ENCODE data around the gene AKR1C4. TPM values are rescaled to one million over a fixed set of nuclear protein-coding genes. Genes with fewer than 3 reads are reported as not detected.

Gene AKR1C4
- 0.27 to 0.50 TPM (median 0.32 TPM) in 4 of 5 replicates, not detected in the other for total RNA-seq (2022; extraction: Qiagen RNA extraction; ENCODE audit: low read depth)

DNA sequence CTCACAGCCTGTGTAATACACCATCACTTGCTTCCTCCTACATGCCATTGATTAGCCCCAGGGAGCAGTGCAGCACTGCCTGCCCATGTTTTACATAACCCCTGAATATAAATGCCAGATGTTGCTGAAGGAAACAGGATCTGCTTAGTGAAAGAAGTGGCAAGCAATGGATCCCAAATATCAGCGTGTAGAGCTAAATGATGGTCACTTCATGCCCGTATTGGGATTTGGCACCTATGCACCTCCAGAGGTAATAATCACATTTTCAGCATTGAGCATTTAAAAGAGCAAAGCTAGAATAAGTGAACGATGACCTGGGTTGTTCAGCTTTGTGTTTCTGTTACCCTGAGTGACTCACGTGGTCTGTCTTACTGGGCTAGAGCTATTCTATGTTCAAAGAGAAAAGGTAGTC is at the start of gene AKR1C4:
Gene AKR1C4, plus strand, starts transcription at position 136 of the 412 bp plus-strand sequence. Its CDS starts 31 bp downstream, at position 167.

DNA sequence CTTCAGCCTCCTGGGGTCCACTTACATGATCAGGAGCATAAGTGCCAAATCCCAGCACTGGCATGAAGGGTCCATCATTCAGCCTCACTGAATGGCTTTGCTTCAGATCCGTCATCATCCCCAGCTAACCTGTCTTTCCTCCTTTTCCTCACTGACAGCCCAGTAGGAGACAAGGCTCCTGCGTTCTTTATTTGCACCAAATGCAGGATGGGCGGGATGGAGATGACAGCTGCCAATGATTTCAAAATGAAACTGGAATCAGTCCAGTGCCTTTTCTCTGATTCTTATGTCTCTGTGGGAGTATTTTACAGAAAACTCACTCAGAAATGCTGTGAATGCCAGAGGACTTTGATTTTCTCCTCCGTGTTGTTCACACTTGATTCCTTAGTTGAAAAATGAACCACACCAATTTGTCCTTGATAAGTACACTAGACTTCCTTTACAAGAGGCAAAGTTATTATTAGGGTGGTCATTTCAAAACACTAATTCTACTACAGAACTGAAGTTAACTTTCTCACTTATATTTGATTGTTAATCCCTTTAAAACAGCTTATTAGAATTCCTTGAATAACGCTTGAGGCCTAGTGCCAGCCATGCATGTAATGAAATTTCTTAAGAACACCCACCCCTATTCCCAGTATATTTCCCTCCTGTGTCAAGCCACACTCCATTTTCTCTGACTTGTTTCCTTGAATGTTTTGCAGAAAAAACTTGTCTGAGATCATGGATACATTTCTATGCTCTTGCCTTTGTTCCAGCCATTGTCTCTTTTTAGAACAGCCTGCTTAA is 11.5 kb upstream of the AKR1C4 start, which contains the start of gene AKR1C8:
Gene AKR1C8, minus strand, starts transcription at position 164 of the 789 bp plus-strand sequence. Its CDS starts 46 bp downstream, at position 118.

Other genes with a start within 250 kb of the AKR1C4 start
- gene AKR1C1, start 233.4 kb upstream of the AKR1C4 start, total RNA-seq (2022; extraction: Qiagen RNA extraction; ENCODE audit: low read depth): 498 to 596 TPM (median 584 TPM) in 5 replicates
- 3,382 to 4,029 TPM (median 3,494 TPM) in 5 replicates for gene AKR1C2, start 193.0 kb upstream of the AKR1C4 start, total RNA-seq (2022; extraction: Qiagen RNA extraction; ENCODE audit: low read depth)
- 1,163 to 1,231 TPM (median 1,180 TPM) in 5 replicates for gene AKR1C3, start 102.4 kb upstream of the AKR1C4 start, total RNA-seq (2022; extraction: Qiagen RNA extraction; ENCODE audit: low read depth)
- gene AKR1C8, start 11.7 kb upstream of the AKR1C4 start, total RNA-seq (2022; extraction: Qiagen RNA extraction; ENCODE audit: low read depth): 0.29 TPM in 1 of 5 replicates, not detected in the others
- gene UCN3, start 168.1 kb downstream of the AKR1C4 start, total RNA-seq (2022; extraction: Qiagen RNA extraction; ENCODE audit: low read depth): not detected in 5 replicates
- 0.22 to 0.45 TPM (median 0.33 TPM) in 5 replicates for gene TUBAL3, start 208.0 kb downstream of the AKR1C4 start, total RNA-seq (2022; extraction: Qiagen RNA extraction; ENCODE audit: low read depth)
- 46.9 to 64.4 TPM (median 52.0 TPM) in 5 replicates for gene NET1, start 215.7 kb downstream of the AKR1C4 start, total RNA-seq (2022; extraction: Qiagen RNA extraction; ENCODE audit: low read depth)

All from A549 treated with ZK216348 at 1 μM for 4 hours (cell line).